Endothelial cell of umbilical vein (primary cell): ENCODE measurements around the gene MRAS. TPM values are rescaled to one million over a fixed set of nuclear protein-coding genes. Genes with fewer than 3 reads are reported as not detected.

ENCODE experiments used
- polyA plus RNA-seq, 4 experiments: library from polyadenylated mRNA; depleted of rRNA in 3 of 4; stranded (reverse) in 3 of 4; unstranded in 1 of 4; fragments of >200 nt; gene quantifications; 2 replicates each; pipeline versions ENCODE4 v1.2.1 to v1.2.3, GENCODE V29; 2011 to 2012; ENCODE audit warnings: missing spikeins in 1 of 4
- total RNA-seq: library from RNA; stranded (reverse); gene quantifications from 2 replicates; pipeline ENCODE4 v1.2.3, GENCODE V29; 2021

The MRAS gene
- total and polyA plus RNA-seq, 2 donors (not counting 3 experiments of a cell fraction or from before 2014, with no cell fraction given) = 14.6 to 16.5 TPM

Other genes with a start within 250 kb of the MRAS start
- 14.6 and 17.9 TPM in 2 replicates for gene DZIP1L, start 233.0 kb upstream of the MRAS start, total RNA-seq
- gene DZIP1L, start 233.0 kb upstream of the MRAS start, polyA plus RNA-seq = 3.0 and 4.1 TPM in 2 replicates
- gene A4GNT, start 216.2 kb upstream of the MRAS start, total RNA-seq = not detected in 2 replicates
- gene A4GNT, start 216.2 kb upstream of the MRAS start, polyA plus RNA-seq = not detected in 2 replicates
- gene DBR1, start 173.7 kb upstream of the MRAS start, total RNA-seq = 16.5 and 17.8 TPM in 2 replicates
- gene DBR1, start 173.7 kb upstream of the MRAS start, polyA plus RNA-seq = 8.3 and 10.3 TPM in 2 replicates
- gene ARMC8, start 161.3 kb upstream of the MRAS start, total RNA-seq = 40.3 and 46.0 TPM in 2 replicates
- 39.6 and 46.1 TPM in 2 replicates for gene ARMC8, start 161.3 kb upstream of the MRAS start, polyA plus RNA-seq
- not detected in 2 replicates for gene NME9, start 18.7 kb upstream of the MRAS start, total RNA-seq
- 0.08 TPM in 1 of 2 replicates, not detected in the other for gene NME9, start 18.7 kb upstream of the MRAS start, polyA plus RNA-seq
- gene ESYT3, start 86.0 kb downstream of the MRAS start, total RNA-seq = not detected in 2 replicates
- gene ESYT3, start 86.0 kb downstream of the MRAS start, polyA plus RNA-seq = not detected in 2 replicates
- 14.7 and 16.9 TPM in 2 replicates for gene CEP70, start 245.7 kb downstream of the MRAS start, total RNA-seq
- 1.2 and 2.1 TPM in 2 replicates for gene CEP70, start 245.7 kb downstream of the MRAS start, polyA plus RNA-seq